TTC549 (cell line): ENCODE data around the gene MBD3.
"Not testable (repeated sequence)": the region's sequence is repeated elsewhere in the genome, so short reads cannot be mapped to it uniquely, and the experiment has no call there.

Experiments
- FAIRE-seq: peaks from 2 replicates; lab custom pipeline; 2012; peaks lifted over from hg19 to GRCh38; lab: Jason Lieb, UNC

Gene MBD3

GRCh38 chr19:1571358-1571757, 21.3 kb downstream of the MBD3 start:
- no peak for FAIRE-seq

- no peak for FAIRE-seq
Measured at GRCh38 chr19:1570836-1571235, 21.8 kb downstream of the MBD3 start.

GRCh38 chr19:1569997-1570396, 22.7 kb downstream of the MBD3 start:
- FAIRE-seq, result no peak

- FAIRE-seq, result no peak
Measured at GRCh38 chr19:1568320-1569019, 24.2 kb downstream of the MBD3 start, which contains the start of gene MEX3D. Gene MEX3D, minus strand, starts transcription at chr19:1568325. Its CDS starts 267 bp downstream, at chr19:1568058.

- FAIRE-seq, result no peak
Measured at GRCh38 chr19:1567848-1568227, 24.8 kb downstream of the MBD3 start.

- FAIRE-seq, result no peak
Measured at GRCh38 chr19:1567116-1567847, 25.4 kb downstream of the MBD3 start.

- FAIRE-seq, result no peak
Measured at GRCh38 chr19:1566392-1567115, 26.1 kb downstream of the MBD3 start.

- FAIRE-seq, result no peak
Measured at GRCh38 chr19:1563251-1563650, 29.4 kb downstream of the MBD3 start.

GRCh38 chr19:1561236-1561842, 31.3 kb downstream of the MBD3 start:
- FAIRE-seq, result no peak

- no peak for FAIRE-seq
Measured at GRCh38 chr19:1560286-1560882, 32.3 kb downstream of the MBD3 start.

GRCh38 chr19:1558552-1558951, 34.1 kb downstream of the MBD3 start:
- FAIRE-seq, result no peak

GRCh38 chr19:1556390-1557070, 36.1 kb downstream of the MBD3 start:
- no peak for FAIRE-seq

- no peak for FAIRE-seq
Measured at GRCh38 chr19:1555487-1556389, 36.9 kb downstream of the MBD3 start.

GRCh38 chr19:1554968-1555367, 37.7 kb downstream of the MBD3 start:
- FAIRE-seq, result no peak

- FAIRE-seq, result no peak
Measured at GRCh38 chr19:1553415-1553814, 39.2 kb downstream of the MBD3 start.

- no peak for FAIRE-seq
Measured at GRCh38 chr19:1551068-1552040, 41.3 kb downstream of the MBD3 start.

GRCh38 chr19:1549332-1549945, 43.2 kb downstream of the MBD3 start:
- FAIRE-seq, result no peak

GRCh38 chr19:1540365-1540925, 52.2 kb downstream of the MBD3 start:
- FAIRE-seq, result no peak

- not testable (repeated sequence) for FAIRE-seq
Measured at GRCh38 chr19:1539749-1540148, 52.9 kb downstream of the MBD3 start.
